ENCODE results near the gene PEX19.

Gene PEX19

DNA sequence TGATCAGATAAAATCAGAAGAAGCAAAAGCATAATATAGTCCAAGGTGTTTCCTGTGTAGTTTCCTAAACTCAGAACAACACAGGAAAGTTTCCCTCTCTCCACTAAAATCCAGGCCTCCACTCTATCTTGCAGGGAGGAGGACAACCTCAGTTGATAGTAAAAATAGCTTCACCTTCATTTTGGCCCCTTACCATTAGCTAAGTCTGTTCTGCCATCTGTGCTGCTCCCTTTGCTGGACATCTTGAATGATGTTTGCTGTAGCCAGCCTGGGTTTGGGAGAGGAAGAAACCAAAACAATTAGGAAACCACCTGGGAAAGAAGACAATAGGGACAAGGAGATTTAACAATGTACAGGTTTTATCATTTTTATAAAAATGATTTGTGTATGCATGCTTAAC is 41.2 kb downstream of the PEX19 start:
- DNase-seq (ENCODE audit: low read depth in 1 of 2, low spot score in 1 of 2), result no peak

DNA sequence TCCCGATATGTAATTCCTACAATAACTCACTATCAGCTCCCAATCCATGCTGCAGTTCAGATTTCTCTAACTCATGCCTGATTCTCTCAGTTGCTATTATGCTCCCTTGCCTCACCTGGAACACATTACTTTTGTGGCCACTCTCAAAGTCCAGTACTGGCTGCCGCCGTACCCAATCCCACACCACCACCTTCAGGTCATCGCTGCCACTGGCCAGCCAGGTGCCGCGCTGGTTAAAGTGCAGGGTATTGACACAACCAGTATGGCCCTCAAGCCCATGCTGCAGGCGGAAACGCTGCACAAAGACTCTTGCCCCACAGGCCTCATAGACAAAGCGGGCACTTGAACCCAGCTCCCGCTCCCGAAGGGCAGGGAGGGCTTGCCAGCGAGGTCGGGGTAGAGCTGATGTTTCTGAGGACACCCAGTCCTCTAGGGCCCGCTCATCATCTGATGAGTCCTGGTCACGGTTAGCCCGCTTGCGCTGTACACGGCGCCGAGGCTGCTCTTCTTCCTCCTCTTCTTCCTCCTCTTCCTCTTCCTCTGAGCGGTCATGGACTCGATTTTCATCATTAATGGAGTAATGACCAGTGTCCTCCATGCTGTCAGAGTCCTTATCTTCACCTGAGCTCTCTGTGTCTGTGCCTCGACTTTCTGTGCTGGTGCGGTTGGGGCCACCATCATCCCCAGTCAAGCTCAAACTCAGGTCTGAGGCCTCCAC is 45.2 kb downstream of the PEX19 start:
- no peak for DNase-seq (ENCODE audit: low read depth in 1 of 2, low spot score in 1 of 2)

DNA sequence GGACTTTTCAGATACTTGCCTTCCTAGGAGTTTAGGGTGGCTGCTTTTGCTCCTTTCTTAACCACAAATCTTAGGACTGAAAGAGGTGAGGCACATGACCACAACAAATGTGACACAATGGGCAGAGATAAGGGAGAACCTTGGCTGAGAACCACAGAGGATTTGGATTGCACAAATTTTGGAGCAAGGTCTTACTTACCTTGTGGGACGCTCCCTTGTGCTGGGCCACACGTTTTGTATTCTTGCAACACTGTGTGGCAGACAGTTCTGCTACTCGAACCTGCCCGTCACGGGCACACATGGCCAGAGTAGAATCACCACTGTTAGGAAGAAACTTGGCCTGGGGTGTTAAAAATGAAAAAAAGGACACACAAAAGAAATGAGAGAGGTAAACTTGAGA is 46.5 kb downstream of the PEX19 start:
- DNase-seq (ENCODE audit: low read depth in 1 of 2, low spot score in 1 of 2), result no peak

DNA sequence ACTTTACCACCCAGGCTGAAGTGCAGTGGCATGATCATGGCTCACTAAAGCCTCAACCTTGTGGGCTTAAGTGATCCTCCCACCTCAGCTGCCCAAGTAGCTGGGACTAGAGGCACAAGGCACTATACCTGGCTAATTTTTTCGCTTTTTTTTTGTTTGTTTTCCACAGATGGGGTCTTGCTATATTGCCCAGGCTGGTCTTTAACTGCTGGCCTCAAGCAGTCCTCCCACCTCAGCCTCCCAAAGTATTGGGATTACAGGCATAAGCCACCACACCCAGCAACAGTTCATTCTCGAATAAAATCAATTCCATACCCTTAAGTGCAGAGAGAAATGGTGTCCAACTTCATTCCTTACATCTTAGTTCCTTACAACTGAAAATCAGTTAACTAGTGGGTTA is 47.4 kb downstream of the PEX19 start:
- DNase-seq (ENCODE audit: low read depth in 1 of 2, low spot score in 1 of 2), result no peak

DNA sequence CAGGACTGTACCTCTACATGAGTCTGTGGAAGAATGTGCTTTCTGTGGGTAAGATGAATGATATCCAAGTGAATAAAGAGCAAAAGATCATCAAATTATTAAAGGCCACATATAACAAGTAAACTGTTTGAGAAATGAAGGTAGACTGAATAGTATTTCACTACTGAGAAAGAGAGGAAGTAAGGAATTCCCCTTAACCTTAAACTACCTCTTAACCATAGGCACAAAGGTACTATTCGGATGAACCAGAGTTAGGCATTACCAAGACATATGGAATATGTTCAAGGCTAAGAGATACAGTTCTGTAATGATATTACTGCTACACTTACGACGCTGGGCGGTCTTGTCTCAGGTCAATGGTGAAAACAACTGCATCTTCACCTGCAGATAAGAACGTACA is 48.1 kb downstream of the PEX19 start:
- no peak for DNase-seq (ENCODE audit: low read depth in 1 of 2, low spot score in 1 of 2)

DNA sequence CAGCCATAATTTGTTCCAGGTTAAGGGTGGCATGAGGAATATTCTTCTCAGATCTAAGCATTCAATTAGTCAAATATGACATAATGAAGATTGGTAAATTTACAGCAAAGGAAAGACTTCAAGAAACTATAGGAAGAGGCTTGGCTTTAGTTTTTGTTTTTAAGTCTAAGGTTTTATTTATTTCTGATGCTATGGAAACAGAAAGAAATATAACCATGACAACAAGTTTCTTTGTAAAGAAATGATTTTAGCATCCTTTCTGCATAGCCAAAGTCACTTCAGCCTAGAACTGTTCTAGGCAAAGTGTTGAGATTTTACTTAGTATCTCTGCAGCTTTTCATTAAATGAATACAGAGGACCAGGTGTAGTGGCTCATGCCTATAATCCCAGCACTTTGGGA is 52.0 kb downstream of the PEX19 start:
- no peak for DNase-seq (ENCODE audit: low read depth in 1 of 2, low spot score in 1 of 2)

DNA sequence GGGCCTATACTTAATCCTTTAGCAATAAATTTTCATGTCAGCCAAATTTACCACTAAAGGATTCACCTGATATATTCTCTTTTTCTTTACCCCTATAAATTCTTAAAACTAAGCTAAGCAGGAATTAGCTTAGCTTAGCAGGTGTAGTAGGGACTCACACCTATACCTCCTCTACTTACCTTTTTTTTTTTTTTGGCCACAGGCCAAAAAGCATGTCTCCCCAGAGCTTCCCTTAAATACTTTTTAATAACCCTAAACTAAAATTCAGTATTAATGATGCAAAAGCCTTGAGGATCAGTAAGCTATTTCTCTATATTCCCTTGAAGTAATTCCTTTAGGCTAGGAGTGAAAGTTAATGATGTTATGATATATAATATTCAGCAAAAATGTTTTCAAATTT is 56.5 kb downstream of the PEX19 start:
- no peak for DNase-seq (ENCODE audit: low read depth in 1 of 2, low spot score in 1 of 2)

DNA sequence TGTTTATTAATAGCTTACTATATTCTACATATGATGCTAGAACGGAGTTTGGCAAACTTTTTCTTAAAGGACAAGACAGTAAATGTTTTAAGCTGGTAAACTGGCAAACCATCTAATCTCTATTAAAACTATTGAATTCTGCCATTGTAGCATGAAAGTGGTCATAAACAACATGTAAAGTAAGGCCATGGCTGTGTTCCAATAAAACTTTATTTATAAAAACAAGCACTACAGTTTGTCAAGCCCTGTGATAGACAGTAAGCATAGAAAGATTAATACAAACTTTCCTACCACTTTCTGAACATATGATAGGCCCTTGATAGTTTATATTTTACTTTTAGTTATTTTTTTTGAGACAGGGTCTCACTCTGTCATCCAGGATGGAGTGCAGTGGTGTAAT is 57.4 kb downstream of the PEX19 start:
- no peak for DNase-seq (ENCODE audit: low read depth in 1 of 2, low spot score in 1 of 2)

DNA sequence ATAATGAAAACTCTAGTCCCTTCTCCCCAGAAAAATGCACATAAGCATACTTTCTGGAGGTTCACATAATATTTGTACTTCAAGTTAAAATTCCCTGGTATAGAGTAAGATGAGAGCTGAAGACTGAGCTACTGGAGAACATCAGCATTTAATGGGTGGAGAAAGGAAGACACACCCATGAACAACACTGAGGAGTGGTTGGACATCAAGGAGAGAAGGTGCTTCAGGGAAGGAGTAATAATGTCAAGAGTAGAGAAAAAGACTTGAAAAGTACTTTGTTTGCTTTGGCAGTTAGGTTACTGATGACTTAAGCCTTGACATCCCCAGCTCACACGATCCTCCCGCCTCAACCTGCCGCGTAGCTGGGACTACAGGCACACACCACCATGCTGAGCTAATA is 57.9 kb downstream of the PEX19 start:
- DNase-seq (ENCODE audit: low read depth in 1 of 2, low spot score in 1 of 2), result no peak

Data from stimulated activated CD4-positive, alpha-beta T cell treated with anti-CD3 and anti-CD28 coated beads, Interleukin-15, amount 100 ng/mL, for 1 hour (primary cell).